Right lobe of liver (tissue), 4 donors: ENCODE data around the gene LTC4S.

Source experiments
- CTCF ChIP-seq, 4 donors: fragments of 200-600 bp in 3 of 4; fragments of 450-650 bp in 1 of 4; IDR thresholded peaks; one replicate each; pipeline versions ENCODE4 v1.5.1 to v1.8.0; 2016 to 2022; ENCODE audit warnings: antibody characterized with exemption in 4 of 4, mild to moderate bottlenecking in 2 of 4
- POLR2A ChIP-seq: fragments of 450-650 bp; IDR thresholded peaks from one replicate; pipeline ENCODE4 v1.6.1; 2017; ENCODE audit warnings: antibody characterized with exemption, mild to moderate bottlenecking
- donor health status: DM: no; HTN: no; CAD: no.
- donor health status: DM: no; HTN: no; CAD: no.
- donor health status: DM: no; HTN: yes; CAD: no.

- no peak for TF ChIP-seq POLR2A
- TF ChIP-seq CTCF (IDR thresholded peaks at IDR 0.05): no peak
Observed at GRCh38 chr5:179794575-179794974, 789 bp downstream of the LTC4S start.
